Ascending aorta (tissue), 2 donors: Measurements from ENCODE around the gene CAPSL. TPM values are rescaled to one million over a fixed set of nuclear protein-coding genes. Genes with fewer than 3 reads are reported as not detected.

ENCODE experiments used
- DNase-seq, 2 donors: peaks; one replicate each; pipeline ENCODE4 v3.0.0-alpha.2; 2019; ENCODE audit warnings: low spot score in 2 of 2
- H3K27ac ChIP-seq, 2 donors: fragments of 200-600 bp; sonication (generic); one replicate each; pipeline ENCODE4 v1.5.1; 2016 to 2017; ENCODE audit warnings: mild to moderate bottlenecking in 1 of 2
- H3K27me3 ChIP-seq: fragments of 200-600 bp; sonication (generic); one replicate; pipeline ENCODE4 v1.5.1; 2017
- H3K36me3 ChIP-seq, 2 donors: fragments of 200-600 bp; sonication (generic); one replicate each; pipeline ENCODE4 v1.5.1; 2016
- H3K4me1 ChIP-seq, 2 donors: fragments of 200-600 bp; sonication (generic); one replicate each; pipeline ENCODE4 v1.5.1; 2016 to 2017; ENCODE audit warnings: mild to moderate bottlenecking in 1 of 2
- H3K4me3 ChIP-seq, 2 donors: fragments of 200-600 bp; sonication (generic); one replicate each; pipeline ENCODE4 v1.5.1; 2016 to 2017; ENCODE audit warnings: mild to moderate bottlenecking in 1 of 2
- H3K9me3 ChIP-seq, 2 donors: fragments of 200-600 bp; sonication (generic); one replicate each; pipeline ENCODE4 v1.5.1; 2016
- CTCF ChIP-seq, 3 experiments: fragments of 200-600 bp in 2 of 3; fragments of 450-650 bp in 1 of 3; sonication (generic) in 2 of 3; IDR thresholded peaks; one replicate each; pipeline ENCODE4 v1.5.1; 2016 to 2019; ENCODE audit warnings: antibody characterized with exemption in 3 of 3, mild to moderate bottlenecking in 1 of 3, moderate library complexity in 1 of 3
- intact Hi-C: fragments of 100-400 bp; cut with DNase I; formaldehyde crosslinking; loops from one replicate; pipeline ENCODE4 v1.15.1; 2023
- total RNA-seq: library from RNA; depleted of rRNA; stranded (reverse); fragments of >200 nt; gene quantifications from one replicate; pipeline ENCODE4 v1.1.0, GENCODE V29; 2016

The CAPSL gene
- total RNA-seq, 1 donor from 2014 or later = not detected

- no peak for DNase-seq
- Histone ChIP-seq H3K27ac (no peak overlapping the region), H3K36me3 (no peaks in the 10 kb centered on the region), H3K27me3 (no peaks in the 10 kb centered on the region), H3K9me3 (no peaks in the 10 kb centered on the region), H3K4me3 (no peak overlapping the region), H3K4me1 (no peaks in the 10 kb centered on the region)
- no peak for TF ChIP-seq CTCF (IDR thresholded peaks at IDR 0.05)
- intact Hi-C loops = no loop called here
These were observed 33.8 kb downstream of the CAPSL start for GRCh38 chr5:35904443-35905132.

DNA sequence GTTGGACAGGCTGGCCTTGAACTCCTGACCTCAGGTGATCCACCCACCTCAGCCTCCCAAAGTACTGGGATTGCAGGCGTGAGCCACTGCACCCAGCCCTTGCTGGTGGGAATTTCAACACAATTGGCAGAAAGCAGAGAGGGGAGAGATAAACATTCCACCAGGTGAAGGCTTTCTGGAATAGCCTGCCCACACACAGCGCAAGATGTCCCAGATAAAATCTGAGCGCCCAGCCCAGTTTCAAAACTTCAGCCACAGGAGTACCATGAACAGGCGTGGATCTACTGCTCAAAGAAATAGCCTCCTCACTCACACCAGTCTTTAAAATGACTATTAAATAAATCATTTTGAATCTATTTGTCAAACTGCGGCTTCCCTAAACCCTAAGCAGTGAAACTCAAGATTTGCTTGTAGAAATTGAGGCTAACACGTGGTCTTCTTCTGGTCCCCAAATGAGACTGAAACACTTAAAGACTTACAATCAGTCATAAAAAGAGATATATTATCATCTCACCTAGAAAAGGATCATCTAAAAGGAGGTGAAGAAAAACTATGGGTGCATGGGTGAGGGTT lies 34.7 kb downstream of the CAPSL start:
- intact Hi-C loops = no loop called here
- Histone ChIP-seq H3K36me3 (no peaks in the 10 kb centered on the region), H3K27me3 (no peaks in the 10 kb centered on the region), H3K9me3 (no peaks in the 10 kb centered on the region), H3K4me3 (no peak overlapping the region), H3K4me1 (no peaks in the 10 kb centered on the region), H3K27ac (no peak overlapping the region)
- no peak for DNase-seq
- TF ChIP-seq CTCF (IDR thresholded peaks at IDR 0.05) = no peak

DNA sequence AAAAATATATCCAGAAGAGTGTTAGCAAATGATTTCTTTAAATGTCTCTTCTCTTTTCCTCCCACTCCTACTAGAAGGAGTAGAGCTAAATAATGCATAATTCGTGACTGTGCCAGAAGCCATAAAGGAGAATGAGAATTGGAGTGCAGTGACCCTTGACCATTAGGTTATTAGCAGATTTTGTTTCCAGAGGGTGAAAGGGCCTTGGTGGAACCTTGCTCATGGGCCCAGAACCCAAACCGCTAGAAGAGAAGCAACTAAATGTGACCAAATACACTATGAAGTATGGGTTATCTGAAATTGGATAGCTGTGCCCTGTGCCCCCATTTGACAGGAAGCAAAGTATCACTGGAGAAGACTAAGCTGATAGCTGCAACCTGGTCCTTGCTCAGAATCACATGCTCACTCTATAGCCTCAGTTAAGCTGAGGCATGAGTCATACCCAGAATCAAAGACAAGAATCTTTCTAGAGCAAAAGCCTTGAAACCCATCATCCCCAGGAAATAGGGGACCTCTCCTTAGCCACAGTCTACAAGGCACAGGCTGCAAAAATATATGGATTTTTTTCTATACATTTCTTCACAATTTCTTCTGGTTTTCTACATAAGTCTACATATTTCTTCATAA lies 36.3 kb downstream of the CAPSL start:
- TF ChIP-seq CTCF (IDR thresholded peaks at IDR 0.05) = no peak
- H3K27me3 ChIP-seq = no peaks in the 10 kb centered on the region
- no peak for DNase-seq
- H3K4me3 ChIP-seq = no peak overlapping the region
- no peak overlapping the region for H3K27ac ChIP-seq
- H3K9me3 ChIP-seq = no peaks in the 10 kb centered on the region
- no peaks in the 10 kb centered on the region for H3K4me1 ChIP-seq
- intact Hi-C loops = no loop called here
- H3K36me3 ChIP-seq = no peaks in the 10 kb centered on the region

DNA sequence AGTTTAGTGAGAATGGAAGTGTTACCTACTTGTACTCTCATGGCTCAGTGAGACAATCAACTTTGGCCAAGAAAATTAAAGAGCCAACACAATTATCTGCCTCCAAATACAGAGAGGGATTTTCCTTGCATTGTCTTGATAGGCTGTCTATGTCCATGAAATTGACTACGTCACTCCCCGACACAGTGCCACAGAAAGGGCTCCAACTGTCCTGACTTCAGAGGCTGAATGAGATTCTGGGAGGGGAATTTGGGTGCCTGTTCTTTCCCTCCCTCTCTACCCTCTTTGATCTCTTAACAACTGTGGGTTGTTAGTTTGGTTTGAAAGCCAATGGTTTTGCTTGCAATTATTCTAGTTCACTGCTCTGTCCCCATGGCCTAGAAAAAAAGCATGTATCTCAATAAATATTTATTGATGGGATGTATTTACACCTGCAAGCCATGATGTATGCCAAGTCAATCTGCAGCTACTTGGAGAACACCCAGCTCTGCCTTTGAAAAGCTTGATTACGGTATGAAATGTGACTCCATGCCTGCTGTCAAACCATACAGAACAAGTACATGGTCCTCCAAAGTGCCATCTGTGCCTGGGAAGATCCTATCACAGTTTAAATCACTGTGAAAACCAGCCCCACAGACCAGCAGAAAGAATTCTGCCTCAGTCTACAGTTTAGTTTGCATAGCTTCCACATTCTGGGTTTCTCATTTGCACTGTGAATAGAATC lies 37.3 kb downstream of the CAPSL start:
- intact Hi-C loops = no loop called here
- Histone ChIP-seq H3K4me1 (no peaks in the 10 kb centered on the region), H3K36me3 (no peaks in the 10 kb centered on the region), H3K4me3 (no peak overlapping the region), H3K9me3 (no peaks in the 10 kb centered on the region), H3K27ac (no peak overlapping the region), H3K27me3 (no peaks in the 10 kb centered on the region)
- no peak for TF ChIP-seq CTCF (IDR thresholded peaks at IDR 0.05)
- no peak for DNase-seq

DNA sequence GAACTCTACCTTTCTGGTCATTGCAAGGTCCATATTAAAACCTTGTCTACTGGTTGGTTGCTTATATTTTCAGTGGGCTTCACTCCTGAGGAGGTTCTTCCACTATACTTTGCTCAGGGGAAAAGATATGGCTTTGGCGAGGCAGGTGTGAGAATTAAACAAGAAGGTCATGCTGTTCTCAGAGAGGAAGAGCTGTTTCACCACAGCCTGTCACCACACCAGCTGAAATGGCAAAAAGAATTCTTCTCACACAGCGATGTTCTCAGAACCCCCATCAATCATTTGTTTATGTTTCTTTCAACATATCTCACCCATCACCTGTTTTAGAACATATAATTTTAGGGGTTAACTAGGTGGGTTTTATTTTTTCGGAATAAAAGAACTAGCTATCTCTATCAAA lies 38.6 kb downstream of the CAPSL start:
- DNase-seq = no peak
- intact Hi-C loops = no loop called here
- Histone ChIP-seq H3K27me3 (no peaks in the 10 kb centered on the region), H3K4me1 (no peaks in the 10 kb centered on the region), H3K4me3 (no peak overlapping the region), H3K36me3 (no peaks in the 10 kb centered on the region), H3K27ac (no peak overlapping the region), H3K9me3 (no peaks in the 10 kb centered on the region)
- TF ChIP-seq CTCF (IDR thresholded peaks at IDR 0.05) = no peak
